ENCODE results near the gene WDR93.

The WDR93 gene

DNA sequence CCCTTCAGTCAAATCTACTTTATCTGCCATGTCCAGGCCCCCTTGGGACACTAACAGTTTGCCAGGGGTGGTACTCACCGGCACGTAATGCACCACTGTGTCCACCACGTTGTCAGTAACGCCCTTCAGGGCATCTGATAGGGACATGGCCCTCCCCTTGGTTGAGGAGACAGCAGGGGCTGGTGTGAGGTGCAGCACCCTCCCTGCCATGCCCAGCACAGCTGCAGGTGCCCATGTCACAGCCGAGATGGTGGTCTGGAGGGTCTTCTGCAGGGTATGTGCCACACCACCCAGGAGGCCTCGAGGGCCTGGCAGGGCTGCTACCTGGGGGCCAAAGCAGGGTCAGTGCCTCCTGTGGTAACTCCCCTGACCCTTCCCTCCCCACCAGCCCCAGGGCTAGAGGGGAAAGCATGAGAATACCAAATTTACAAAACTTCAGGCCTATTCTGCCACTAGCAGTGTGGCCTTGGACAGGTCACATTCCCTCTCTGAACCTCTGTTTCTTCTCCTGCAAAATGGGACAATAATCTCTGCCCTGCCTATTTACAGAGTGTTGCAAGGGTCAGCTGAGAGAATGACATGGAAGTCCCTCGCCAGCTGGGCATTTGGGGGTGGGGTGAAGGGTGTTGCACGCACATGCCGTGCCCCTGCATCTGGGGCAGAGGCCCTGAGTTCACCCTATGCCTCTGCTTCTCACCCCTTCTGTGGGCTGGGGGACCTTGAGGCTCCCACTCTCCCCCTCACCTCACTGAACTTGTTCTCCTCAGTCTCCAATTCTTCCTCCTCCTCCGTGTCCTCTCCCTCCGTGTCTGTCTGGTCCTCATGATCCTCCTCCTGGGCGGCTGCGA, 23.5 kb upstream of the WDR93 start:
- no peak for TF ChIP-seq FOXP2 (optimal IDR thresholded peaks at IDR 0.05; ENCODE audit: borderline replicate concordance, extremely low read depth, extremely low read length, insufficient read depth)
- TF ChIP-seq, protein P1, sequence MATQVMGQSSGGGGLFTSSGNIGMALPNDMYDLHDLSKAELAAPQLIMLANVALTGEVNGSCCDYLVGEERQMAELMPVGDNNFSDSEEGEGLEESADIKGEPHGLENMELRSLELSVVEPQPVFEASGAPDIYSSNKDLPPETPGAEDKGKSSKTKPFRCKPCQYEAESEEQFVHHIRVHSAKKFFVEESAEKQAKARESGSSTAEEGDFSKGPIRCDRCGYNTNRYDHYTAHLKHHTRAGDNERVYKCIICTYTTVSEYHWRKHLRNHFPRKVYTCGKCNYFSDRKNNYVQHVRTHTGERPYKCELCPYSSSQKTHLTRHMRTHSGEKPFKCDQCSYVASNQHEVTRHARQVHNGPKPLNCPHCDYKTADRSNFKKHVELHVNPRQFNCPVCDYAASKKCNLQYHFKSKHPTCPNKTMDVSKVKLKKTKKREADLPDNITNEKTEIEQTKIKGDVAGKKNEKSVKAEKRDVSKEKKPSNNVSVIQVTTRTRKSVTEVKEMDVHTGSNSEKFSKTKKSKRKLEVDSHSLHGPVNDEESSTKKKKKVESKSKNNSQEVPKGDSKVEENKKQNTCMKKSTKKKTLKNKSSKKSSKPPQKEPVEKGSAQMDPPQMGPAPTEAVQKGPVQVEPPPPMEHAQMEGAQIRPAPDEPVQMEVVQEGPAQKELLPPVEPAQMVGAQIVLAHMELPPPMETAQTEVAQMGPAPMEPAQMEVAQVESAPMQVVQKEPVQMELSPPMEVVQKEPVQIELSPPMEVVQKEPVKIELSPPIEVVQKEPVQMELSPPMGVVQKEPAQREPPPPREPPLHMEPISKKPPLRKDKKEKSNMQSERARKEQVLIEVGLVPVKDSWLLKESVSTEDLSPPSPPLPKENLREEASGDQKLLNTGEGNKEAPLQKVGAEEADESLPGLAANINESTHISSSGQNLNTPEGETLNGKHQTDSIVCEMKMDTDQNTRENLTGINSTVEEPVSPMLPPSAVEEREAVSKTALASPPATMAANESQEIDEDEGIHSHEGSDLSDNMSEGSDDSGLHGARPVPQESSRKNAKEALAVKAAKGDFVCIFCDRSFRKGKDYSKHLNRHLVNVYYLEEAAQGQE (IDR thresholded peaks at IDR 0.05; ENCODE audit: insufficient read depth in 1 of 2, low read depth in 2 of 2, low read length in 2 of 2), result no peak
- no peak for TF ChIP-seq SIN3A (IDR thresholded peaks at IDR 0.05; ENCODE audit: borderline replicate concordance, insufficient read depth, low read length)
- TF ChIP-seq POLR2AphosphoS5 (IDR thresholded peaks at IDR 0.05; ENCODE audit: low read depth, low read length), result no peak
- no peak for TF ChIP-seq TAF1 (IDR thresholded peaks at IDR 0.05; ENCODE audit: borderline replicate concordance, insufficient read depth, low read length)

DNA sequence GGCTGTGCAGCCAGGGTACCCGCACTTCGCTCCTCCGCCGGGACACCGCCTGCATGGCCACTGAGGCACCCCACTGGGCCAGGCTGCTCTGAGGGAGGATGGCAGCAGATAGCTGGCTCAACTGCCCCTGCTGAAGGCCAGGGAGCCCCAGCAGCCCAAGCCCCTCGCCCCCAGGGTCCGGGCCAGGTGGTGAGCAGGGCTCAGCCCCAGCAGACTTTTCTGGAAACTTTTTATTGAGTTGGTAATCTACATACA, 23.0 kb upstream of the WDR93 start:
- TF ChIP-seq, protein P1 (IDR thresholded peaks at IDR 0.05; ENCODE audit: insufficient read depth in 1 of 2, low read depth in 2 of 2, low read length in 2 of 2), result no peak
- TF ChIP-seq FOXP2 (optimal IDR thresholded peaks at IDR 0.05; ENCODE audit: borderline replicate concordance, extremely low read depth, extremely low read length, insufficient read depth), result no peak
- no peak for TF ChIP-seq TAF1 (IDR thresholded peaks at IDR 0.05; ENCODE audit: borderline replicate concordance, insufficient read depth, low read length)
- TF ChIP-seq POLR2AphosphoS5 (IDR thresholded peaks at IDR 0.05; ENCODE audit: low read depth, low read length), result no peak
- TF ChIP-seq SIN3A (IDR thresholded peaks at IDR 0.05; ENCODE audit: borderline replicate concordance, insufficient read depth, low read length), result no peak

DNA sequence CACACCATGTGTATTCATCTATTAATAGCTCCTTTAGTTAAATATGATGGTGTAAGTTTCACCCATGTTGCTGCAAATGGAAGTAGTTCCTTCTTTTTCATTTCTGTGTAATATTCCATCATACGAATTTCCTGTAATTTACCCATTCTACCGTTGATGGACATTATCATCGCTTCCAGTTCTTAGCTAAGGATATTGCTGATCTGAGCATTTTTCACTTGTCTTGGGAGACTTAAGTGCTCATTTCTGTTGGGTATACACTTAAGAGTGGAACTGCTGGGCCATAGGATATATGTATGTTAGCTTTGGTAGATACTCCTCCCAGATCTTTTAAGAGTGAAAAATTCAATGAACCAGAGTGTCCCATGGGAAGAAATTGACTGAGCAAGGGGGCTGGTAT, 22.4 kb upstream of the WDR93 start:
- TF ChIP-seq TAF1 (IDR thresholded peaks at IDR 0.05; ENCODE audit: borderline replicate concordance, insufficient read depth, low read length), result no peak
- no peak for TF ChIP-seq SIN3A (IDR thresholded peaks at IDR 0.05; ENCODE audit: borderline replicate concordance, insufficient read depth, low read length)
- TF ChIP-seq, protein P1 (IDR thresholded peaks at IDR 0.05; ENCODE audit: insufficient read depth in 1 of 2, low read depth in 2 of 2, low read length in 2 of 2), result no peak
- no peak for TF ChIP-seq POLR2AphosphoS5 (IDR thresholded peaks at IDR 0.05; ENCODE audit: low read depth, low read length)
- no peak for TF ChIP-seq FOXP2 (optimal IDR thresholded peaks at IDR 0.05; ENCODE audit: borderline replicate concordance, extremely low read depth, extremely low read length, insufficient read depth)

DNA sequence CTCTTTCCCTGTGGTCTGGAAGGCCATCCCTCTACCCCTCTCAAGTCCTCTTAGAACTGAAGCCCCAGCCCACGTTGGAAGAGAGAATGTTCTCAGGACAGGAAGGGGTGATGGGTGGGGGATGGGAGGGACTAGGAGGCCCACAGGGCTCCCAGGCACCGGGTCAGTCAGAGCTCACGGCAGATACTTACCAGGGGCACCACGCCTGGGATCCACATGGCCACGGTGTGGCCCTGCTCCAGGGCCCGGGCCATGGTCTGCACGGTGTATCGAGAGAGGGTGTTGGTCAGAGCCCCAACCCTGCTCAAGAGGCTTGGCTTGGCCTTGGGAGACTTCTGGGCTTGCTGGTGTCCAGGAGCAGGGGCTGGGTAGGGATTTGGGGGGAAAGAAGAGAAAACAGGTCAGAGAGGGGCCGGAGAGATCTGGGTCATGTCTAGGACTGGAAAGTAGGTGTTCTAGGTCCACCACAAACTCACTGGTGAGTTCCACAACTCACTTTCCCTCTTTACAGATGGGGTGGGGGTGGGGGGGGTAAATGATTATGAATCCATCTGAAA, 21.2 kb upstream of the WDR93 start:
- TF ChIP-seq POLR2AphosphoS5 (IDR thresholded peaks at IDR 0.05; ENCODE audit: low read depth, low read length) (no peak), FOXP2 (optimal IDR thresholded peaks at IDR 0.05; ENCODE audit: borderline replicate concordance, extremely low read depth, extremely low read length, insufficient read depth) (no peak), SIN3A (IDR thresholded peaks at IDR 0.05; ENCODE audit: borderline replicate concordance, insufficient read depth, low read length) (no peak), TAF1 (IDR thresholded peaks at IDR 0.05; ENCODE audit: borderline replicate concordance, insufficient read depth, low read length) (no peak)
- TF ChIP-seq, protein P1 (IDR thresholded peaks at IDR 0.05; ENCODE audit: insufficient read depth in 1 of 2, low read depth in 2 of 2, low read length in 2 of 2), result no peak

All from PFSK-1 (cell line).